Nephron progenitor cell (in vitro differentiated cells): ENCODE measurements around the gene DAPL1.
"Not testable (repeated sequence)": the region's sequence is repeated elsewhere in the genome, so short reads cannot be mapped to it uniquely, and the experiment has no call there.

ENCODE experiments used
- DNase-seq: peaks from one replicate; pipeline ENCODE4 v3.0.0; 2021
- H3K27ac Mint-ChIP-seq: 2 replicates; pipeline ENCODE4 v1.8.0; 2021; ENCODE audit warnings: mild to moderate bottlenecking, moderate library complexity, mixed read lengths
- H3K27me3 Mint-ChIP-seq: 2 replicates; pipeline ENCODE4 v1.8.0; 2021; ENCODE audit warnings: mild to moderate bottlenecking, low read depth, mixed read lengths; ENCODE audit not compliant: poor library complexity
- H3K36me3 Mint-ChIP-seq: 2 replicates; pipeline ENCODE4 v1.8.0; 2021; ENCODE audit warnings: low read depth, mixed read lengths
- H3K4me1 Mint-ChIP-seq: 2 replicates; pipeline ENCODE4 v1.8.0; 2021; ENCODE audit warnings: mixed read lengths
- H3K4me3 Mint-ChIP-seq: 2 replicates; pipeline ENCODE4 v1.8.0; 2021; ENCODE audit warnings: mild to moderate bottlenecking, moderate library complexity, mixed read lengths
- H3K9me3 Mint-ChIP-seq: 2 replicates; pipeline ENCODE4 v1.8.0; 2021; ENCODE audit warnings: mild to moderate bottlenecking, moderate library complexity, mixed read lengths
- CTCF ChIP-seq: fragments of 200-600 bp; sonication (generic); IDR thresholded peaks from 2 replicates; pipeline ENCODE4 v1.5.0; 2021; ENCODE audit warnings: antibody characterized with exemption

The DAPL1 gene

GRCh38 chr2:158845444-158845843, 50.3 kb downstream of the DAPL1 start:
- H3K36me3 Mint-ChIP-seq, result no peaks in the 10 kb centered on the region
- peak overlapping the region; percentile 30 for H3K27ac Mint-ChIP-seq
- peaks cover 4% of the 10 kb centered on the region for H3K9me3 Mint-ChIP-seq
- peaks cover 55% of the 10 kb centered on the region for H3K4me1 Mint-ChIP-seq
- no peak overlapping the region for H3K4me3 Mint-ChIP-seq
- DNase-seq, result no peak
- peaks cover 6% of the 10 kb centered on the region for H3K27me3 Mint-ChIP-seq
- no peak for TF ChIP-seq CTCF

DNA sequence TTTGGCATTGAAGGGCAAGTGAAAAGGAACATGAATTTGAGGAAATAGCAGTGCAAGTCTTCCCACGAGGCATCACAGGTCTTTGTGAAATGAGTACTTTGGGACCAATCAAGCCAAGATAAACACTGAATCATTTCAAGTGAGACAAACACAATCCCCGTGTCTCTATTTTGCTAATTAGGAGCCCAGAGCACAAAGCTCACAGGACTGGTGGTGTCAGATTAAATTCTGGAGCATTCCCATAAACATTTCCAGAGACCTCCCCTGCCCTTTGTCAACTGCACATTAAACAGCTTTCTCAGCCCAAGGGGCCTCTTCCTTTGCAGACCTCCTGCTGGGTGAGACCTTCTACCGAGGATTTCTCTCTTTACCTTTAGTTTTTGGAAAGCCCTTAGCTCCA, 50.7 kb downstream of the DAPL1 start:
- no peak for TF ChIP-seq CTCF
- no peak overlapping the region for H3K4me3 Mint-ChIP-seq
- H3K9me3 Mint-ChIP-seq, result no peaks in the 10 kb centered on the region
- H3K36me3 Mint-ChIP-seq, result no peaks in the 10 kb centered on the region
- H3K4me1 Mint-ChIP-seq, result peaks cover 55% of the 10 kb centered on the region
- peaks cover 6% of the 10 kb centered on the region for H3K27me3 Mint-ChIP-seq
- no peak for DNase-seq
- H3K27ac Mint-ChIP-seq, result peak overlapping the region; percentile 51

GRCh38 chr2:158847526-158847925, 52.4 kb downstream of the DAPL1 start:
- not testable (repeated sequence) for H3K27me3 Mint-ChIP-seq, DNase-seq, H3K9me3 Mint-ChIP-seq, H3K36me3 Mint-ChIP-seq, H3K4me3 Mint-ChIP-seq, H3K27ac Mint-ChIP-seq
- H3K4me1 Mint-ChIP-seq, result peaks cover 45% of the 10 kb centered on the region

GRCh38 chr2:158848031-158848970, 53.2 kb downstream of the DAPL1 start:
- H3K4me1 Mint-ChIP-seq, result peaks cover 41% of the 10 kb centered on the region
- not testable (repeated sequence) for H3K4me3 Mint-ChIP-seq, H3K9me3 Mint-ChIP-seq, H3K36me3 Mint-ChIP-seq, H3K27me3 Mint-ChIP-seq, DNase-seq, H3K27ac Mint-ChIP-seq
- TF ChIP-seq CTCF, result peak; percentile 14

DNA sequence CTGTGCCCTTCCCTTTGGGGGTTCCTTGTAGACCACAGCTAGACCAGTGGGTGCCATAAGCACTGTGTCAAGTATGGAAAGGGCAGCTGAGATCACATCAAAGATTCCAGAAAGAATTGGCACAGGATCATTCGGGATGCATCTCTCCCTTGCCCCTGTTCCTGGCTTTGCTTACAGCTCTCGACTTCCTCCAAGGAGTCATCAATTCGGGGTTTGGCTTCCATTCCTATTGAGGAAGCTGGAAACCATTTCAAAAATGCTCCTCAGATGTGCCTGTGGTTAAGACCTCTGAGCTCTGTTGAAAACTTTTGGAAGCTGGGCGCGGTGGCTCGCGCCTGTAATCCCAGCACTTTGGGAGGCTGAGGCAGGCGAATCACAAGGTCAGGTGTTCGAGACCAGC, 65.1 kb downstream of the DAPL1 start:
- H3K36me3 Mint-ChIP-seq, DNase-seq, H3K4me1 Mint-ChIP-seq, H3K27me3 Mint-ChIP-seq, H3K27ac Mint-ChIP-seq, H3K4me3 Mint-ChIP-seq: not testable (repeated sequence)
- peaks cover 21% of the 10 kb centered on the region for H3K9me3 Mint-ChIP-seq

DNA sequence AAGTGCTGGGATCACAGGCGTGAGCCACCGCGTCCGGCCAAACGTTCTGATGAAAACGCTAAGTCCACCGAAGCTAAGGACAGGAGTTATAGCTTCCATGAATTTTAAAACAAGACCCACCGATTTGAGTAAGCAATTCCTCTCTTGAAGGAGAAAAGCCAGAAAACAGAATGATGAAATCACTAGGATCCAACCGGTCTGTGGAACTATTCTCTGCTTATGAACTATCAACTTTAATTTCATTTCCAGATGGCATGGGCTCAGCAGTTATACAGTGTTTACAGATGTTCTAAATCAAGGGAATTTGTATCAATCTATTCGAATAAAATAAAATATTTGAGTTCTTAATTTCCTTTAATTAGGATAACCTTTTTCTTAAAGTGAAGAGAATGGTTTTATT, 66.5 kb downstream of the DAPL1 start:
- H3K4me3 Mint-ChIP-seq, H3K27ac Mint-ChIP-seq, H3K27me3 Mint-ChIP-seq, H3K36me3 Mint-ChIP-seq, DNase-seq: not testable (repeated sequence)
- Mint-ChIP-seq H3K4me1 (peaks cover 13% of the 10 kb centered on the region), H3K9me3 (peaks cover 25% of the 10 kb centered on the region)

DNA sequence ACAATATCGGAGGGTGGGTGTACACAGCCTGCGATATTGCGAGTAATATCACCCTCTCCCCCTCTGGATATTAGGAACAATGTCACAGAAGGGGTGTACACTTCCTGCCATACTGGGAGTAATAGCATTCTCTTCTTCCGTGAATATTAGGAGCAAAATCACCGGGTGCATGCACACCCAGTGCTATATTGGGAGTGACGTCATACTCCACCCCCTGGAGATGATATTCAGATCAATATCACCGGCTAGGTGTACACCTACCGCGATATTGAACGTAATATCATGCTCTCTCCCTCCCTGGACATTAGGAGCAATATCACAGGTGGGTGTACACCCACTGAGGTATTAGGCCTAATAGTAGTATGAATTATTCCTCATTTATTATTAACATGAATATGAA, 70.4 kb downstream of the DAPL1 start:
- DNase-seq, H3K4me3 Mint-ChIP-seq, H3K27ac Mint-ChIP-seq, H3K36me3 Mint-ChIP-seq, H3K27me3 Mint-ChIP-seq: not testable (repeated sequence)
- Mint-ChIP-seq H3K9me3 (peaks cover 14% of the 10 kb centered on the region), H3K4me1 (peaks cover 24% of the 10 kb centered on the region)
